T-helper 9 cell (primary cell): ENCODE data around the gene OR2J3.
"Not testable (repeated sequence)": the region's sequence is repeated elsewhere in the genome, so short reads cannot be mapped to it uniquely, and the experiment has no call there.

Source experiments
- DNase-seq: peaks from one replicate; pipeline ENCODE4 v3.0.0-alpha.2; 2020
- total RNA-seq, 2 donors: gene quantifications; one replicate each; lab custom pipeline; 2026; lab: John Stamatoyannopoulos, UW

OR2J3 gene
- 0 to 0.24 reads per million in 2 donors for total RNA-seq

DNA sequence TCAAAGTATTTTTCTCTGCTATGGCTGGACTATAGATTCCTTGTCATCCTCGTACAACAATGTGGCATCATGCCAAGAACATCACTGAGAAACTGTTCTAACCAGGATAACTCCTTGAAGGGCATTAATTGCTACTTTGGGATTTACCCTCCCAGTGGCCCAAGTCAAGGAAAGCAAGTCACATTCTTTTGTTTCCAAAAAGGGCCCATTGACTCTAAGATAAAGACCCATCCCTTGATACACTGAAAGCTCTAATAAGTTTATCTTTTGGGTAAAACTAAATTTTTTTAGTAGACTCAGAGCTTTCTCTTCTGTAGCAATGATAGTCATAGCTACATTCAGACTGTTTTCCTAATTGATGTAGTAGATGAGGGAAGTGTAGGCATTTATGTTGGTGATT lies at the start of gene OR2J3:
TSS of gene OR2J3 (plus strand) at position 301 of the 400 bp plus-strand sequence. CDS start 3,833 bp downstream, outside the sequence.
- no peak for DNase-seq

DNA sequence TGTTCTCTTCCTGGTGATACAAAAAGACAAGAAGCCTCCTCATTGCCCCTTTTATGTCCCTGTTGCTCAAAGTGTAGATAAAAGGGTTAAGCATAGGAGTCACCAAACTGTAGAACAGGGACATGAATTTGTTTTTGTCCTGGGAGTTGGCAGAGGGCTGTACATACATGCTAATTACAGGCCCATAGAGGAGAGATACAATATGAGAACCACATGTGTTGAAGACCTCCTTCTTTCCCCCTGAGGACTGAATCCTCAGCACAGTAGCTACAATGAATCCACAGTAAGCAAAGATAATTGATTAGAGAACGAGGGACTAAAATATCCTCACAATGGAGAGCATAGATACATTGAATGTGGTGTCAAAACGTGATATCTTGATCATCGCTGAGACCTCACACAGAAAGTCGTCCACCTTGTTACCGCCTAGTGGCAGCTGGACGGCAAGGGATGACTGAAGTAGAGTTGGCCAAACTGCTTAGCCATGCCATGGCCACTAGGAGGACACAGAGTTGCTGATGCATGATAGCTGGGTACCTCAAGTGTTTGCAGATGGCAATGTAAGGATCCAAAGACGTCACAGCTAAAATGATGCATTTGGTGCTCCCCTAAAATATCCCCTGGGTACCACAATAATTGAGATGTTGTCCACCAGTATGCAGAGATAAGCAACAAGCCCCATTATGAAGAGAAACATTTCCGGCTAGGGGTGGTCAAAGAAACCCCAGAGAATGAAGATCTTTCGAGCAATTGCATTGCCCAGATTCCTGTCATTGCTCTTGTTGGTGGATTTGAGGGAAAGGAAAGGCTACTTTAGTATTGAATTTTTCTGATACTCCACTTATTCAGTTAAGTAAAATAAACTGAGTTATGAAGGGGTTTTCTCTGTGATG lies 35.8 kb upstream of the OR2J3 start:
- no peak for DNase-seq

GRCh38 chr6:29079203-29079602 lies 28.7 kb upstream of the OR2J3 start:
- no peak for DNase-seq

DNA sequence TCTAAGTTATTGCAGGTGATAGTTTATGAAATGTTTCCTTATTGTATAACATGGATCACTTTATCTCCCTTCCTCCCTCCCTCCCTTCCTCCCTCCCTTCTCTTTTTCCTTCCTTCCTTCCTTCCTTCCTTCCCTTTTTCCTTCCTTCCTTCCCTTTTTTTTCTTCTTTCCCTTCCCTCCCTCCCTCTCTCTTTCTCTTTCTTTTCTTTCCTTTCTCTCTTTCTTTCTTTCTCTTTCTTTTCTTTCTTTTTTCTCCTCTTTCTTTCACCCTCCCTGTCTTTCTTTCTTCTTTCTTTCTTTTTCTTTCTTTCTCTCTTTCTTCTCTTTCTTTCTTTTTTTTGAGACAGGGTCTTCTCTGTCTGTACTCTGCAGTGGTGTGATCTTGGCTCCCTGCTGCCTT lies 26.5 kb upstream of the OR2J3 start:
- DNase-seq, result no peak

DNA sequence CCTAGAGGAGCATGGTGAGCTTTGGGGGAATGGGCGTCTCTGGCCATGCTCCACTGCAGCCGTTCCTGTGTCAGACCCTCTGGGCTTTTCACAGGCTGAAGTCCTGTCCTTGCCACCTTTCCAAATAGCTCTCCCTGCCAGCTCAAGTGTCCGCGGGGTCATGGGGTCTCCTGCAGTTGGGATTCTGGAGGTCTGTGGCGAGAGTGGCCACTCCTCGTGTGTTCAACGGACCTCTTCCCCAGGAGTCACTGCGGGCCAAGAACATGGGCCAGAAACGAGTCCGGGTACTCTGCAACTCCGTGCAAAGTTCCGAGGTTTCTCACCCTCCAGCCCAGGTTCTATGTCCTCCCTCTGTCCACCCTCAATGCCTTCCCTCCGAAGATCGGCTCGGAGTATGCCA lies 25.4 kb upstream of the OR2J3 start:
- DNase-seq, result no peak

GRCh38 chr6:29087213-29087612 lies 20.6 kb upstream of the OR2J3 start, which contains the start of gene OR2B3:
TSS of gene OR2B3 (minus strand) at chr6:29087313. CDS start at chr6:29087248, 65 bp downstream.
- DNase-seq, result no peak

DNA sequence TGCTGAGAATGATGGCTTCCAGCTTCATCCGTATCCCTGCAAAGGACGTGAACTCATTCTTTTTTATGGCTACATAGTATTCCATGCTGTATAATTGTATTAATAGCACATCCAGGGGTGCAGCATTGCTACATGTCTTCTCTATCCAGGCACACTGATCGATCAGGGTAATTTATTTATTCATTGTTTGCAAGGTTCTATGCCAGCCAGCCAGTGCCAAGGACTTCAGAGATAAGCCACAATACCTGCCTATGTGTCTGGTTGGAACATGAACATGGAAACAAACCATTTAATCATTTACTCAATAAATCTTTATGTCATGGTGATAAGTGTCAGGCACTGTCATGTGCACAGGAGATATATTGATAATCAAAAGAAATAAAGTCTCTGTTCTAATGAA lies 14.9 kb upstream of the OR2J3 start:
- DNase-seq, result no peak

DNA sequence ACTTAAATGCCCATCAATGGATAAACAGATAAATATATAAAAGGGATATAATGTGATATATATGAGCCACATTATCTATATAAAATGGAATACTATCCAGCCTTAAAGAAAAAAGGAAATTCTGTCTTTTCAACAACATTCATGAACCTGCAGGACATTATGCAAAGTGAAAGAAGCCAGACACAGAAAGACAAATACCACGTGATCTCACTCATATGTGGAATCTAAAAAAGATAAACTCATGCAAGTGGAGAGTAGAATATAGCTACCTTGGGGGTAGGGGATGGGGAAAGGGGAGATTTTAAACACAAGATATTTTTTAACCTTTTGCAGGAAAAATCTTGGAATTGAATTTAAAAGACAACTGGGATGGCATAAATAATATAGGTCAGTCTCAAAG lies 10.1 kb upstream of the OR2J3 start:
- no peak for DNase-seq

DNA sequence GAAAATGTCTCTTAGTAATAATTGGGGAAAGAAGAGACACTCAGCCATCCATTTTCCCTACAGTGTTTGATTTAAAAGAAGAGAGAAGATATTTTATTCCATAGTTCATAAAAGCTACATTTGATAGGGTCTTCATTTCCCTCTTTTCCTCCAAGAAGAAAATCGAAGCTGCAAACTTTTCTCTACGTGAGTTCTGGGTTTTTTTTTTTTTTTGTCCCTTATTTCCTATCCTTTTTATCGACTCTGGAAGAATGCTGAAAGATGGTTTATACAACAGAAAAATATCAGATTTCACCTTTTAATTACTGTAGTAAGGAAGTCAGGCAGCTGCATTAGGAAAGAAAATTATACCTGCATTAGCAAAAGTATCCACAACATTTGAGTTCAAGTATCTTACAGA lies 8.7 kb upstream of the OR2J3 start, which contains the start of gene OR2J1:
TSS of gene OR2J1 (plus strand) at position 301 of the 400 bp plus-strand sequence. CDS start 1,453 bp downstream, outside the sequence.
- DNase-seq, result no peak

DNA sequence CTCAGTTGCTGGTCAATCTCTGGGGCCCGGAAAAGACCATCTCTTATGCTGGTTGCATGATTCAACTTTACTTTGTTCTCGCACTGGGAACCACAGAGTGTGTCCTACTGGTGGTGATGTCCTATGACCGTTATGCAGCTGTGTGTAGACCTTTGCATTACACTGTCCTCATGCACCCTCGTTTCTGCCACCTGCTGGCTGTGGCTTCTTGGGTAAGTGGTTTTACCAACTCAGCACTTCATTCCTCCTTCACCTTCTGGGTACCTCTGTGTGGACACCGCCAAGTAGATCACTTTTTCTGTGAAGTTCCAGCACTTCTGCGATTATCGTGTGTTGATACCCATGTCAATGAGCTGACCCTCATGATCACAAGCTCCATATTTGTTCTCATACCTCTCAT lies 4.3 kb downstream of the OR2J3 start:
- no peak for DNase-seq

- not testable (repeated sequence) for DNase-seq
Measured at GRCh38 chr6:29114964-29115363, 7.1 kb downstream of the OR2J3 start.

GRCh38 chr6:29129326-29130012 lies 21.6 kb downstream of the OR2J3 start:
- DNase-seq, result no peak

DNA sequence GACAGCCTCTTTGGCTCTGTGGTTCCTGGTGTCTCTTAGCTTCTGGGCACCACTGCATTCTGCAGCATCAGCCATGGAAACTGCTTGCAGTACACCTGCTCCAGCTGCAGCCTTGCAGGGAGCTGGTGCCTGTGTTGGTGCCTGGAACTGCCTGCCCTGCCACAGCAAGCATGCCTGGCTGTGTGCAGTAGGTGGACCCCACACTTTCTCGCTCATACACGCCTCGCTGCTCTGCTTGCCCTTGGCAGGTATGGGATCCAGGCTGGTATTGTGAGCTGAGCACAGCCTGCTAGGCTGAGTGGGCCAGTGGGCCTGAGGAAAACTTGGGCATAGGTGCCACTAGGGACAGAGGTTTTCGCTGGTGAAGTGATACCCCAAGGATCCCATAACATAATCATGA lies 22.8 kb downstream of the OR2J3 start:
- DNase-seq, result no peak

DNA sequence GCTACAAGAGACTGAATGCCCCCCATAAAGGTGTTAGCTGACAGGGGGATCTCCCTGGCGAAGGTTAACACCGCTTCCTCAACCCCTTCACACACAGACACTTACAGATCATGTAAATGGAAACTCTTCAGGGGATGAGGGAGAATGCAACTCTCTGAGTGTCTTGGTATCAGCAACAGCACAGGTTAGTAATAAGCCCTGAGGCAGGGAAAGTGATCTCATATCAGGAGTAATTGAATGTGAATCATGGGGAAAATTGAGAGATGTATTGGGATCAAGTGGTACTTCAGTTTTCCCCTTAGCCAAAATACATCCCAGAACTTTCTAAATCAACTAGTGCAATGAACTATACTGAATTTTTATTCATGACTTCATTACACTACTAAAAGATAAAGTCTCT lies 23.8 kb downstream of the OR2J3 start:
- DNase-seq, result no peak

GRCh38 chr6:29137724-29138123 lies 29.9 kb downstream of the OR2J3 start:
- no peak for DNase-seq

DNA sequence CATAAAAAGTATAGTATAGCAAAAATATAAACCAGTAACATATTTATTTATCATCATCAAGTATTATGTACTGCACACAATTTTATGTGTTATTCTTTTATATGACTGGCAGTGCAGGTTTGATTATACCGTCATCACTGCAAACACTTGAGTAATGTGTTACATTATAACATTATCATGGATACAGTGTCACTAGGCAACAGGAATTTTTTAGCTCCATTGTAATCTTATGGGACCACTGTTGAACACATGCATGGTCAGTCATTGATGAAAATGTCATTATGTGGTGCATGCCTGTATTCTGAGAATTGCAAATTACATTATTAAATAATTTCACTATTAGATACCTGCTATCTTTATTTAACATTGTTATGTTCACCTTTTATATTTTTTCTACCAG lies 33.7 kb downstream of the OR2J3 start:
- no peak for DNase-seq

GRCh38 chr6:29142309-29142708 lies 34.5 kb downstream of the OR2J3 start:
- DNase-seq, result no peak

- DNase-seq, result no peak
Measured at GRCh38 chr6:29146179-29146578, 38.3 kb downstream of the OR2J3 start.

GRCh38 chr6:29147074-29147473 lies 39.2 kb downstream of the OR2J3 start:
- DNase-seq, result no peak

DNA sequence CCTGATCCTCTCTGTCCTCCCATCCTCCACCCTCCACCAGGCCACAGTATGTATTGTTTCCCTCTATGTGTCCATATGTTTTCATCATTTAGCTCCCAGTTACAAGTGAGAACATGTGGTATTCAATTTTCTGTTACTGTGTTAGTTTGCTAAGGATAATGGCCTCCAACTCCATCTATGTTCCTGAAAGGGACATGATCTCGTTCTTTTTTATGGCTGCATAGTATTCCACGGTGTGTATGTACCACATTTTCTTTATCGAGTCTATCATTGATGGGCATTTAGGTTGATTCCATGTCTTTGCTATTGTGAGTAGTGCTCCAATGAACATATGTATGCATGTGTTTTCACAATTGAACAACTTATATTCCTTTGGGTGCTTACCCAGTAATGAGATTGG lies 41.6 kb downstream of the OR2J3 start:
- not testable (repeated sequence) for DNase-seq

- DNase-seq, result no peak
Measured at GRCh38 chr6:29153083-29153482, 45.2 kb downstream of the OR2J3 start.

- DNase-seq, result not testable (repeated sequence)
Measured at GRCh38 chr6:29155182-29155581, 47.3 kb downstream of the OR2J3 start.

- DNase-seq, result not testable (repeated sequence)
Measured at GRCh38 chr6:29159922-29160321, 52.1 kb downstream of the OR2J3 start.
